Neuronal stem cell (in vitro differentiated cells): ENCODE measurements around the gene ZDHHC9.

Experiments used
- DNase-seq: peaks from one replicate; pipeline ENCODE4 v3.0.0-alpha.2; 2013; ENCODE audit warnings: low spot score
- H2AFZ ChIP-seq: one replicate; pipeline ENCODE4 v1.6.1; 2013; ENCODE audit warnings: mild to moderate bottlenecking, low read length, inconsistent platforms
- H2AK5ac ChIP-seq: 2 replicates; pipeline ENCODE4 v1.6.1; 2013; ENCODE audit warnings: low read depth, mild to moderate bottlenecking, inconsistent platforms, low read length, moderate library complexity, mixed read lengths
- H2BK120ac ChIP-seq: 2 replicates; pipeline ENCODE4 v1.6.1; 2013; ENCODE audit warnings: low read depth, mild to moderate bottlenecking, inconsistent platforms, low read length, moderate library complexity, mixed read lengths
- H2BK12ac ChIP-seq: one replicate; pipeline ENCODE4 v1.6.1; 2013; ENCODE audit warnings: low read length, inconsistent platforms
- H2BK15ac ChIP-seq: 2 replicates; pipeline ENCODE4 v1.6.1; 2013; ENCODE audit warnings: mild to moderate bottlenecking, low read length, inconsistent platforms, mixed read lengths
- H2BK5ac ChIP-seq: one replicate; pipeline ENCODE4 v1.6.1; 2013; ENCODE audit warnings: inconsistent platforms, mild to moderate bottlenecking, low read length, moderate library complexity
- H3K14ac ChIP-seq: one replicate; pipeline ENCODE4 v1.6.1; 2013; ENCODE audit warnings: low read length, inconsistent platforms
- H3K18ac ChIP-seq: 2 replicates; pipeline ENCODE4 v1.6.1; 2013; ENCODE audit warnings: low read length, inconsistent platforms
- H3K23ac ChIP-seq: 2 replicates; pipeline ENCODE4 v1.6.1; 2013; ENCODE audit warnings: low read depth, mild to moderate bottlenecking, mixed read lengths, low read length, inconsistent platforms; ENCODE audit not compliant: poor library complexity
- H3K27ac ChIP-seq: replicated peaks from 3 replicates; pipeline ENCODE4 v1.5.1; 2013; ENCODE audit warnings: low read length, inconsistent platforms
- H3K27me3 ChIP-seq, 3 experiments: 2 replicates each; pipeline ENCODE4 v1.6.1; 2013; ENCODE audit warnings: low read length in 3 of 3, mild to moderate bottlenecking in 2 of 3, inconsistent platforms in 1 of 3, low read depth in 1 of 3, mixed read lengths in 1 of 3, moderate library complexity in 1 of 3; ENCODE audit not compliant: control insufficient read depth in 3 of 3, insufficient read depth in 3 of 3
- H3K36me3 ChIP-seq, 2 donors: replicated peaks in 1 of 2; 2 replicates each; pipeline ENCODE4 v1.6.1; 2013; ENCODE audit warnings: low read length in 2 of 2; ENCODE audit not compliant: control insufficient read depth in 2 of 2, insufficient read depth in 2 of 2
- H3K4ac ChIP-seq: 2 replicates; pipeline ENCODE4 v1.6.1; 2013; ENCODE audit warnings: inconsistent platforms, mild to moderate bottlenecking, low read length, moderate library complexity
- H3K4me1 ChIP-seq, 2 donors: 1 replicate in 1 of 2; 2 replicates in 1 of 2; pipeline ENCODE4 v1.6.1; 2013; ENCODE audit warnings: low read length in 2 of 2, low read depth in 1 of 2; ENCODE audit not compliant: control insufficient read depth in 2 of 2, insufficient read depth in 1 of 2
- H3K4me2 ChIP-seq: one replicate; pipeline ENCODE4 v1.6.1; 2013; ENCODE audit warnings: mild to moderate bottlenecking, low read length, inconsistent platforms; ENCODE audit not compliant: insufficient read depth, poor library complexity, severe bottlenecking
- H3K4me3 ChIP-seq, 2 donors: 2 replicates each; pipeline ENCODE4 v1.5.1; 2013; ENCODE audit warnings: low read length in 2 of 2, mild to moderate bottlenecking in 2 of 2, inconsistent platforms in 1 of 2, moderate library complexity in 1 of 2
- H3K79me1 ChIP-seq: one replicate; pipeline ENCODE4 v1.6.1; 2013; ENCODE audit warnings: low read depth, mild to moderate bottlenecking, inconsistent platforms, low read length, moderate library complexity
- H3K9ac ChIP-seq: one replicate; pipeline ENCODE4 v1.6.1; 2013; ENCODE audit warnings: mild to moderate bottlenecking, low read depth, low read length, inconsistent platforms; ENCODE audit not compliant: poor library complexity
- H3K9me3 ChIP-seq, 2 donors: replicated peaks in 1 of 2; 2 replicates each; pipeline versions ENCODE3 to v1.6.1; 2013; ENCODE audit warnings: low read length in 2 of 2, mild to moderate bottlenecking in 2 of 2, inconsistent platforms in 1 of 2, low read depth in 1 of 2, mixed read lengths in 1 of 2, moderate library complexity in 1 of 2; ENCODE audit not compliant: control insufficient read depth in 2 of 2, insufficient read depth in 1 of 2
- H4K8ac ChIP-seq: one replicate; pipeline ENCODE4 v1.6.1; 2013; ENCODE audit warnings: low read depth, mild to moderate bottlenecking, inconsistent platforms, low read length, moderate library complexity
- H4K91ac ChIP-seq: one replicate; pipeline ENCODE4 v1.6.1; 2013; ENCODE audit warnings: low read length, low read depth, mild to moderate bottlenecking, inconsistent platforms; ENCODE audit not compliant: poor library complexity
- WGBS, 2 donors: extraction: QIAGEN DNeasy Blood & Tissue Kit; methylation state at CpG; one replicate each; pipeline ENCODE4 v1.1.7; 2013; ENCODE audit warnings: missing lambda C conversion rate in 2 of 2, mixed read lengths in 1 of 2; ENCODE audit not compliant: insufficient read length in 2 of 2, insufficient replicate concordance in 1 of 2; ENCODE audit errors: extremely low coverage in 2 of 2; 5-methylcytosine and 5-hydroxymethylcytosine counted together

ZDHHC9 gene

GRCh38 chrX:129779747-129780146, 63.9 kb downstream of the ZDHHC9 start, which contains the start of gene SASH3:
TSS of gene SASH3 (plus strand) at chrX:129779949. CDS start at chrX:129780098, 149 bp downstream.
- Histone ChIP-seq H3K9ac (no peak within 1 kb of the TSS), H3K36me3 (no peaks in the 10 kb centered on the region), H3K79me1 (no peaks in the 10 kb centered on the region), H2AFZ (peak within 1 kb of the TSS; percentile 61), H3K27ac (no peak within 1 kb of the TSS), H4K8ac (no peak within 1 kb of the TSS), H2BK15ac (no peak within 1 kb of the TSS), H2BK120ac (no peak within 1 kb of the TSS), H3K14ac (peak within 1 kb of the TSS; percentile 56), H2AK5ac (no peak within 1 kb of the TSS), H3K4me2 (no peak within 1 kb of the TSS), H3K4ac (no peak within 1 kb of the TSS), H2BK12ac (no peak within 1 kb of the TSS), H2BK5ac (no peak within 1 kb of the TSS), H3K27me3 (no peaks in the 10 kb centered on the region), H4K91ac (no peak within 1 kb of the TSS), H3K4me3 (no peak within 1 kb of the TSS), H3K23ac (no peak within 1 kb of the TSS), H3K4me1 (peaks cover 0 to 2% of the 10 kb centered on the region in 2 donors), H3K18ac (no peak within 1 kb of the TSS), H3K9me3 (no peaks in the 10 kb centered on the region)
- DNase-seq = no peak
- WGBS, 2 donors = no CpG with 5 or more reads among the region's 13 CpGs

- H2AK5ac ChIP-seq = no peak overlapping the region
- H2BK15ac ChIP-seq = no peak overlapping the region
- H3K14ac ChIP-seq = peak overlapping the region; percentile 56
- H3K18ac ChIP-seq = no peak overlapping the region
- H2BK12ac ChIP-seq = no peak overlapping the region
- H2BK5ac ChIP-seq = no peak overlapping the region
- H3K4me3 ChIP-seq = no peak overlapping the region
- no peak overlapping the region for H4K8ac ChIP-seq
- H3K36me3 ChIP-seq = no peaks in the 10 kb centered on the region
- H3K79me1 ChIP-seq = no peaks in the 10 kb centered on the region
- H3K23ac ChIP-seq = no peak overlapping the region
- H3K4me1 ChIP-seq = peaks cover 1 to 2% of the 10 kb centered on the region in 2 donors
- WGBS, 2 donors = no CpG with 5 or more reads among the region's 7 CpGs
- H3K9ac ChIP-seq = no peak overlapping the region
- no peaks in the 10 kb centered on the region for H3K9me3 ChIP-seq
- no peak overlapping the region for H3K27ac ChIP-seq
- H3K4ac ChIP-seq = no peak overlapping the region
- H3K27me3 ChIP-seq = no peaks in the 10 kb centered on the region
- DNase-seq = no peak
- no peak overlapping the region for H3K4me2 ChIP-seq
- H2AFZ ChIP-seq = no peak overlapping the region
- H4K91ac ChIP-seq = no peak overlapping the region
- H2BK120ac ChIP-seq = no peak overlapping the region
Measured at GRCh38 chrX:129779086-129779672, 64.5 kb downstream of the ZDHHC9 start.

- no peak overlapping the region for H3K27ac ChIP-seq
- no peak overlapping the region for H3K4me2 ChIP-seq
- no peak overlapping the region for H2BK12ac ChIP-seq
- no peak overlapping the region for H3K23ac ChIP-seq
- no peak for DNase-seq
- no peak overlapping the region for H3K18ac ChIP-seq
- no peaks in the 10 kb centered on the region for H3K9me3 ChIP-seq
- no peak overlapping the region for H4K91ac ChIP-seq
- no peaks in the 10 kb centered on the region for H3K79me1 ChIP-seq
- no peak overlapping the region for H3K4ac ChIP-seq
- no peak overlapping the region for H3K14ac ChIP-seq
- no peaks in the 10 kb centered on the region for H3K27me3 ChIP-seq
- no peak overlapping the region for H3K4me3 ChIP-seq
- H3K36me3 ChIP-seq = no peaks in the 10 kb centered on the region
- no CpG with 5 or more reads among the region's 30 CpGs for WGBS, 2 donors
- no peak overlapping the region for H4K8ac ChIP-seq
- no peak overlapping the region for H2BK15ac ChIP-seq
- H2AFZ ChIP-seq = no peak overlapping the region
- H3K4me1 ChIP-seq = peaks cover 2% of the 10 kb centered on the region in 2 donors
- no peak overlapping the region for H2AK5ac ChIP-seq
- H3K9ac ChIP-seq = no peak overlapping the region
- H2BK120ac ChIP-seq = no peak overlapping the region
- H2BK5ac ChIP-seq = no peak overlapping the region
Measured at GRCh38 chrX:129777218-129778030, 66.3 kb downstream of the ZDHHC9 start.

GRCh38 chrX:129773649-129774458, 69.8 kb downstream of the ZDHHC9 start:
- H3K4ac ChIP-seq = no peak overlapping the region
- H3K18ac ChIP-seq = no peak overlapping the region
- no peak overlapping the region for H2BK120ac ChIP-seq
- H3K4me1 ChIP-seq = peaks cover 0 to 3% of the 10 kb centered on the region in 2 donors
- no peak overlapping the region for H3K4me2 ChIP-seq
- no peak overlapping the region for H3K23ac ChIP-seq
- no peak overlapping the region for H4K8ac ChIP-seq
- H3K14ac ChIP-seq = no peak overlapping the region
- H2BK15ac ChIP-seq = no peak overlapping the region
- H3K9ac ChIP-seq = no peak overlapping the region
- no peak overlapping the region for H2AK5ac ChIP-seq
- no peak overlapping the region for H3K27ac ChIP-seq
- no peak overlapping the region for H3K4me3 ChIP-seq
- no peak overlapping the region for H2BK5ac ChIP-seq
- no peak overlapping the region for H4K91ac ChIP-seq
- WGBS, 2 donors = no CpG with 5 or more reads among the region's 4 CpGs
- H3K9me3 ChIP-seq = no peaks in the 10 kb centered on the region
- no peak overlapping the region for H2BK12ac ChIP-seq
- no peaks in the 10 kb centered on the region for H3K79me1 ChIP-seq
- no peak for DNase-seq
- no peaks in the 10 kb centered on the region for H3K27me3 ChIP-seq
- H2AFZ ChIP-seq = no peak overlapping the region
- H3K36me3 ChIP-seq = no peaks in the 10 kb centered on the region
